HS-27A (cell line): ENCODE results near the gene KCTD20.
"Not testable (repeated sequence)": the region's sequence is repeated elsewhere in the genome, so short reads cannot be mapped to it uniquely, and the experiment has no call there.

ENCODE experiments used
- DNase-seq: peaks from one replicate; pipeline ENCODE4 v3.0.0-alpha.2; 2012; ENCODE audit warnings: low read depth, missing footprints

Gene KCTD20

DNA sequence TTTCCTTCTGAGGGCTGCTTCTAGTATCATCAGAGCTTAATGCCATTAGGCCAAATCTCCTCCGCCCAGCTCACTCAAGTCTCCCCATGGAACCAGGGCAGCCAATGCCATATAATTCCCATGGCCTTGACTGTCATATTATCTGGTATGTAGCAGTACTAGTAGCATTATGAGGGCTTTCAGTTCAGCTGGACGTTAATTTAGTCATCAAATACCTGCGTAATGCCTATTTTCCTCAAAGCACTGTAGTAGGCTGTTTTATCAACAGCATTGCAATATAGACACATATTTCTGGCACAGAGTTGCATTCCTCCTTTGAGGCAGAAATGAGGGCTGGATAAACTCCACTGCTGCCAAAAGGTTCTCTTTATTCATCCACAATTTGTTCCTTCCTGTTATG is 1.7 kb downstream of the KCTD20 start:
- peak; percentile 64 for DNase-seq

DNA sequence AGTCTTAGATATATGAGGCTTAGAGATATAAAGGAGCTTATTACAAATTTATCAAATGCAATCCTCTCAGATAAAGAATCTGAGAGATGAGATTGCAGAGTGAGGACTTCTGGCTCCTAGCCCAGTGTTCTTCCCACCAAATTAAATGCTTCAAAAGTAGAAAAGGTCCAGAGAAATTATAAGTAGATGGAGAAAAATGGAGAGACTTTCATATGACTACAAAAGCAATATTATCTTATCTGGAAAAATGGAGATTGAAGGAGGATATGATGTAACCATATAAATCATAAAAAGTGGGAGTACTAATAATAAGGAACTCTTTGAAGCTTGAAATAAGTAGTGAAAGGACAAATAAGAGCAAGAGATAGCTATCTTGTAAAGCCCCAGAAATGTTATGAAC is 2.8 kb downstream of the KCTD20 start:
- no peak for DNase-seq

DNA sequence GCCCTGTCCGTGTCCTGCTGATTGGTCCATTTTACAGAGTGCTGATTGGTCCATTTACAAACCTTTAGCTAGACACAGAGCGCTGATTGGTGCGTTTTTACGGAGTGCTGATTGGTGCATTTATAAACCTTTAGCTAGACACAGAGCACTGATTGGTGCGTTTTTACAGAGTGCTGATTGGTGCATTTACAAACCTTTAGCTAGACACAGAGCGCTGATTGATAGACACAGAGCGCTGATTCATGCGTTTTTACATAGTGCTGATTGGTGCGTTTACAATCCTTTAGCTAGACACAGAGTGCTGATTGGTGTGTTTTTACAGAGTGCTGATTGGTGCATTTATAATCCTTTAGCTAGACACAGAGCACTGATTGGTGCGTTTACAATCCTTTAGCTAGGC is 6.4 kb downstream of the KCTD20 start:
- not testable (repeated sequence) for DNase-seq

DNA sequence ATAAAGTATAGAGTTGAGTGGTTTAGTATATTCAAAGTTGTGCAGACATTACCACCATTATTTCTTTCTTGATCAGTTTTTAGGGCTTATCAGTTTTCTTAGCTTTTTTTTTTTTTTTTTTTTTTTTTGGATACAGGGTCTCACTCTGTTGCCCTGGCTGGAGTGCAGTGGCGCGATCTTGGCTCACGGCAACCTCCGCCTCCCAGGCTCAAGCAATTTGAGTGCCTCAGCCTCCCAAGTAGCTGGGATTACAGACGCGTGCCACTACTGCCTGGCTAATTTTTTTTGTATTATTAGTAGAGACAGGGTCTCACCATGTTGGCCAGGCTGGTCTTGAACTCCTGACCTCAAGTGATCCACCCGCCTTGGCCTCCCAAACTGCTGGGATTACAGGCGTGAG is 10.1 kb downstream of the KCTD20 start:
- DNase-seq: not testable (repeated sequence)

DNA sequence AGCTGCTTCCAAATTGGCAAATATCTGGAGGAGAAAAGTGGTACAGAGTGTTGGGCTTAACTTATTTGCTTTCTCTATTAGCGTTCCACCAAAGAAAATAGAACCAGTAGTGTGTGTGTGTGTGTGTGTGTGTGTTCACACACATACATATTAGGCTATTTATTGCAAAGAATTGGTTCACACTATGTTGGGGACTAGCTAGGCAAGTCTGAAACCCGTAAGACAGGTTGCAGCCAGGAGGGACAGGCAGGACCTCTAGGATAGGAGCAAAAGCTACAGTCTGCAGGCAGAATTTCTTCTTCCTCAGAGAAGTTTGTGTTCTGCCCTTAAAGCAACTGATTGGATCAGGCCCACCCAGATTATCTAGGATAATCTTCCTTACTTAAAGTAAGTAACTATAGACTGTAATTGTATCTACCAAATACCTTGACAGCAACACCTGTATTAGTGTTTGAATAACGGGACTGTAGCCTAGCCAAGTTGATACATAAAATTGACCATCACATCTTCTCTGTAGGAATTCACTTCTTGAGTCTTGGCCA is 12.8 kb downstream of the KCTD20 start:
- DNase-seq: no peak

DNA sequence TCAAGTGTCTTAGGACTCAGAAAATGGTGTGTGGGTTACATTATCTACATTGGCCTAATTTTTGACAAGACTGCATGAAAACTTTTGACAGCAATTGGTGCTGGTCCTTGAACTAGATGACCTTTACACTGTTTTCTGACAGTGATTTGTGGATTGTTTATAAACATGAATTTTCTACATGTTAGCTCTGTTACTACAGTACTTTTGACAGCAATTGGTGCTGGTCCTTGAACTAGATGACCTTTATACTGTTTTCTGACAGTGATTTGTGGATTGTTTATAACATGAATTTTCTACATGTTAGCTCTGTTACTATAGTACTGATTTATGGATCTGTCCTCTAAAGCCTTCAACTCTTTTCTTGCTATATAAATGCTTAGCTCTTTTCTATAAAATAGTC is 16.7 kb downstream of the KCTD20 start:
- no peak for DNase-seq

DNA sequence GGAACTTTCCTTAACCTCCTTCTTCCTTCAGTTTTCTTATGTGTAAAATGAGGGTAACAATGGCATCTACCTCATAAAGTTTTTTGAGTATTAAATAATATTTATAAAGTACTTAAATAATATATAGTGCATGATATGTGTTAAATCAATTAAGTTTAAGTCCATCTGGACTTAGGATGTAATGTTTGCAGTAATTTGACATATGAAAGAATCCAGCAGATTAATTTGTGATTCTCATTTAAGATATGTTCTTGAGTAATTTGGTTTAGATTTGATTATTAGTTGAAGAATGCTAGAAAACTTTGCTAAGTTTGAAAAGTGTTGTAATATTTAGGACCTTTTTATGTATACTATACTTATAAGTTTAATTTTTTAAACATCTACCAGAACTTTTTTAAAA is 18.1 kb downstream of the KCTD20 start:
- no peak for DNase-seq

DNA sequence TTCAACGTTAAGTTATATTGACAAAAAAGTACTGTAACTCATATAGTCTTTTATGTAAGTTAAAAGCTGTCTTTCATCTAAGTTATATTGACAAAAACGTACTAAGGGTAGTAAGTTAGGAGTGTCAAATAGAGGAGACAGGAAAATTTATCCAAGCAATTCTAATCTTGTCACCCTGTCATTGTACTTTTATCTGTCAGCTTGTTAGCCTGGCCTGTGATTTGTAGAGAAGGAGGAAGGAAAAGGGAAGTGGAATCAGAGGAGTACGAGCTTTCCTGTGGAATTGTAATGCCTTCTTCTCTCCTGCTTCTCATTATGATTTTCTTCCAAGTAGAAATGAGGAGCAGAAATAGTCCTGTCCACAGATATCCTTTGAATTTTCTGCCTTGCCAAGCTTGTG is 18.8 kb downstream of the KCTD20 start:
- no peak for DNase-seq

DNA sequence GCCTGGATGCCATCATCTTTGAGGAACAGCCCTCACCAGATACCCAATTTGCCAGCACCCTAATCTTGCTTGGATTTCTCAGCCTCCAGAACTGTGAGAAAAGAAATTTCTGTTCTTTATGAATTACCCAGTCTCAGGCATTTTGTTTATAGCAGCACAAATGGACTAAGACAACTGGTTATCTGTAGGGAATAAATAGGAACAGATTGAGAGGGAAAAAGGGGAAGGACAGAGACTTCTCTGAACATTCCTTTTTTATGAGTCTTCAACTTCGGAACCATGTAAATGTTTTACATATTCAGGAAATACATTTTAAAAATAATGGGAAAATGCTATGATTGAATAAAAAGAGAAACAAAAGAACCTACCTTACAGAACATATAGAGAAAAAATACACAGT is 20.9 kb downstream of the KCTD20 start:
- DNase-seq: no peak

DNA sequence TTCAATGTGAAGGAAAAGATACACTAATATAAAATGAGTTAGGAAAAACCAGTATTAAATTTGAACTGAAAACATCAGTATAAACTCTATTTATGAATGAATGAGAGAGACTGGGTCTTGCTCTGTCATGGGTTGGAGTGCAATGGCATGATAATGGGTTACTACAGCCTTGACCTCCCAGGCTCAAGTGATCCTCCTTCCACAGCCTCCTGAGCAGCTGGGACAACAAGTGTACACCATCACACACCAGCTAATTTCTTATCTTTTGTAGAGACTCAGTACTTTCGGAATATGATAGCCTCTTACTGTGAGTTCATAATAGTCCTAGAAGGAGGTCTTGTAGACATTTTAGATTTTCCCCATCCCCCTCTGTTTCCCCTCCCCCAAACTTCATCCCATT is 21.4 kb downstream of the KCTD20 start:
- no peak for DNase-seq

DNA sequence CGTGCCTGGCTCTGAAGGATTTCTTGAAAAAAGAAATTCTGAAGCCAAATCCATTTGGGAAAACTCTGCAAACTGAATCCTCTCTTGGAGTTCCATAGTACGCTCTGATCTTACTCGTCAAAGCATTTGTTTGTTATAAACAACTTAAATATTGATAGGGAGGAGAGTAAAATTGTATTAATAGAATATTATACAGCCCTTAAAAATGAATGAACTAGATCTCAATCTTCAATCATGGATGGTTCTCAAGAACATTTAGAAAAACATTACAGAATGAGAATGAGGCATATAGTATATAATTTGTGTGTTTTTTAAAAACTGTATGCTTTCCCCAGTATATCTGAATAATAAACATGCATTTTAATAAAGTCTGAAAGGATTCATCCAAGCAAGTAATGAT is 24.8 kb downstream of the KCTD20 start:
- DNase-seq: no peak

DNA sequence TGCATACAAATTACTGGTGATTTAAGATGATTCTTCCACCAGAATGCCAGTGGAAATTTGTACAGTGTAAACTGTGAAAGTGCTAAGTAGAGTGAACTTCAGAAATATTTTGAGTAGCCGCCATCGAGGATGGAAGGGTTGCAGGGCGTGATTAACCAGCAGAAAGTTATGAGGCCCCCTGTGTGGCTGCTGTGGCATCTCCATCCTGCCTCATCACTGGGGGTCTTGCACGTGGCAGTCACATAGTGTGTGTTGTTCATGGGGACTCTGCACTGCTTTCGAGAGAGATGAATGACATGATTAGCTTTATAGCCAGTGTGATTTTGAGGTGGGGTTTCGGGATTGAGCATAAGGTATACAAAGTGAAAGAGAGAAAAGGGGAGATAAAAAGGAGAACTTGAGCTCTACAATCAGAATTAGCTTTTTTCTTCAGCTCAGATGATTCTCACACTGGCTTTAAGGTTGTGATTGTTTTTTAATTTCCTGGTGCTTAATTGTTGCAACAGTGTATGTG is 26.4 kb downstream of the KCTD20 start:
- DNase-seq: no peak

DNA sequence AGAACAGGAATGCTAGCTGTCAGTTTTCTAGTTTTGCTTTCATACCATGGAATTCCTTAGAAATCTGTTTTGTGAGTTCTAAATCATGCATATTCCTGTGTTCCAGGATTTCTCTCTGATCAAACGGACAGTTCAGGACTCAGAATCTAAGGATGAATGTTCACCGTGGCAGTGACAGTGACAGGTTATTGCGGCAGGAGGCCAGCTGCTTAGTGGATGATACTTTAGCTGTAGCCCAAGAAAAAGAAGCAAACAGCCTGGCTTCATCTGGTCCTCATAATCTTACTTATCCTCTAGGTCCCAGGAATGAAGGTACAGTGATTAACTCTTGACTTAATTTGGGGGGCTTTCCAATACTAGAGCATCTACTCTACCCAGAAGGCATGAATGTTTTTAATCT is 27.1 kb downstream of the KCTD20 start:
- no peak for DNase-seq

DNA sequence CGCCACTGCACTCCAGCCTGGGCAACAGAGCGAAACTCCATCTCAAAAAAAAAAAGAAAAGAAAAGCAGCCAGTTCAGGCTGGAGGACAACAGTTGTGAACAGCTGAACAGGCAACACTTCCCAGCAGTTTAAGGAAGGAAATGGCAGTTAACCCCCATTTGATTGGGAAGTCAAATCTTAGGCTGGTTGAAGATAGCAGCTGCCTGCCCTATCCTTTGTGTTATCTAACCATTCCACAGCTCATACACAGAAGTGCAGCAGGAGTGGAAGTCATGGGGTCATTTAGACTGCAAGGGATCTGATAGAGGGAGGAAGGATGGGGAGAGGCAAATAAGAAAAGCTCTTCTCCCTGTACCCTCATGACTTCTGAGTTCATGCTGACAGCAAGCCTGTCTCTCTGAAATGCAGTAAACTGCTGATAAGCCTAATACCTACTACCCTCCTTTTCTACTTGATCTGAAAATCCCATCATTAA is 35.3 kb downstream of the KCTD20 start:
- DNase-seq: no peak

DNA sequence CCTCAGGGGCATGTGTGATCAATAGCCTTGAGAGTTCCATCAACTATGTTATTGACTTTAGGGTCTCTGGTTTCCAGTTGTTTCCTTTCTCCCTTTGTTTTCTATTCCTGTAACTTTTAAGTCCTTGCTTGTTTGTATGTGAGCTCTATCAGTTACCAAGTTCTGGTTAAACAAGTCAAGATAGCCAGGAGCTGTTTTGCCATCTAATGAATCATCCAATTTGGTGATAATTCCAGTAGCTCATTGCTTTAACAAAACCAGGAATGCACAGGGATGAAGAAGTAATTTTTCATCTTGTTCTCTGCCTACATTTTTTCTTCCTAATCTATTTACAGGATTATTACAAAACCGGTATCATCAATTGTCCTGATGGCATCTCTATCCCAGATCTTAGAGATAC is 36.5 kb downstream of the KCTD20 start:
- DNase-seq: no peak

DNA sequence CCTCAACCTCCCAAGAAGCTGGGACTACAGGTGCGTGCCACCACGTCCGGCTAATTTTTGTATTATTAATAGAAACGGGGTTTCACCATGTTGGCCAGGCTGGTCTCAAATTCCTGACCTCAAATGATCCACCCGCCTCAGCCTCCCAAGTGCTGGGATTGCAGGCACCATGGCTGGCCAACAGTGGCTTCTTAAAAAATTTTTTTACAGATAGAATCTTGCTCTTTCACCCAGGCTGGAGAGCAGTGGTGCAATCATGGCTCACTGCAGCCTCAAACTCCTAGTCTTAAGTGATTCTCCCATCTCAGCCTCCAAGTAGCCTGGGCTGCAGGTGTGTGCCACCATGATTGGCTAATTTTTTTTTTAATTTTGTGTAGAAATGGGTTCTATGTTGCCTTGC is 40.5 kb downstream of the KCTD20 start:
- DNase-seq: not testable (repeated sequence)

DNA sequence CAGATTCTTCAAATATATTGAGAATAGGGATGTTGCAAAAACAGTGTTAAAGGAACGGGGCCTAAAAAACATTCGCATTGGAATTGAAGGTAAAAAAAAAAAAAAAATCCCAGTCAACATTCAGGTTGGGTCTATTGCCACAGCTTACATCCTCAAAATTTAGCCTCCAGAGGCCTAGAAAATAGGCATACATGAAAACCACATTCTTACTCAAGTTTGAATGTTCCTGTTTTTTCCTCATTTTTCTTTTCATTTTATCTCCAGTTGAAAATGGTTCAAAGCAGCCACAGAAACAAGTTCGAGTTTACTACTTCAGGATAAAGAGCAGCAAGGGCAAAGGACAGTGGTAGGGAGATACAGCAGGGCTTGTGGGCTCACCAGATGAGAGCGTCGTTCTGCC is 41.9 kb downstream of the KCTD20 start:
- DNase-seq: no peak

DNA sequence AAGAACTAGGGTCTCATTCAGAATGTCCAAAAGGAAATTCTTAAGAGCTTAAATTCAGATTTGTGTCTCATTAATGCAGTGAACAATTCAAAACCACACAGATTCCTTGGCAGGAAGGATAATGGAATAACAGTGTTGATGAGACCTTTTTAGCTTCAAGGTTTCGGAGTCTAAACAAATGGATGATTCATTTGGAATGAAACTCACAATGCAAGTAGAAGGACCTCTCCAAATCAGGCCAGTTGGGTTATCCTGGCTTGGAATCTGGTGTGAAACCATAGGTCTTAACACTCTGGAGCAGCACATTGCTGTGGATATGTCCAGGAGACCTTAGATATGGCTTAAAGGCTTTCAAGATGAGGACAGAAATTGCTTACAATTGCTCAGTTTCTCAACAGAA is 44.9 kb downstream of the KCTD20 start:
- DNase-seq: no peak

DNA sequence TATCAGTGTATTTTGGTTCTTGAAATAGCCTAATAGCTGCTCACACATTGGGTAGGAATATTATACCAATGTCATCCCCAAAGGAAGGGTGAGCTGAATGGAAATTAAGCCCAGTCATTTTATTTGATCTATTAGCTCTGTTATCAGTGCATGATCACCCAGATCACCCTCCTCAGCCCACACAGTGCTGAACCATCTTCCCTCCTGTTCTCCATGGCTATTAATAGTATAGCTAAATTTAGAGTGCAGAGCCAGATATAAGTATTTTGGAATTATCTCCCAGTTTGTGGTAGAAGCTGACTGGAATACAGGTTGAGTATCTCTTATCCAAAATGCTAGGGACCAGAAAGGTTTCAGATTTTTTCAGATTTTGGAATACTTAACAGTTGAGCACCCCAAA is 45.4 kb downstream of the KCTD20 start:
- no peak for DNase-seq

DNA sequence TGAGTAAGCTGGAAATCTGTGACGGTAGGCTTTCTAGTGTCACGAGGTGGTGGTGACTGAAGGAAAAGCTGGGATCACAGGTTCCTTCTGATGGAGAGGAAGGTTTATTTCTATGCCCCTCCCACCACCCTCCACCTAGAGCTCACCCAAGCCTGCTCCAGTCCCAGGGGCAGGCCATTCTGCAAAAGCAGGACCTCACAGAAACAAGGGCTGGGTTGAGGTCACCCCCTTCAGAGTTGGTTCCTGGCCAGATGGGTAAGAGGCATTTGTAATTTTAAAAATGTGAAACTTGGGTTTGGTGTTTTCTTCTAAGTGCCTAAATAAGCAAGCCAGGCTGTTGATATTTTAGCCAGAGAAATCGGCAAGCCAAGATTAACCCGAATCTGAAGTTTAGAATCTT is 46.6 kb downstream of the KCTD20 start:
- no peak for DNase-seq

DNA sequence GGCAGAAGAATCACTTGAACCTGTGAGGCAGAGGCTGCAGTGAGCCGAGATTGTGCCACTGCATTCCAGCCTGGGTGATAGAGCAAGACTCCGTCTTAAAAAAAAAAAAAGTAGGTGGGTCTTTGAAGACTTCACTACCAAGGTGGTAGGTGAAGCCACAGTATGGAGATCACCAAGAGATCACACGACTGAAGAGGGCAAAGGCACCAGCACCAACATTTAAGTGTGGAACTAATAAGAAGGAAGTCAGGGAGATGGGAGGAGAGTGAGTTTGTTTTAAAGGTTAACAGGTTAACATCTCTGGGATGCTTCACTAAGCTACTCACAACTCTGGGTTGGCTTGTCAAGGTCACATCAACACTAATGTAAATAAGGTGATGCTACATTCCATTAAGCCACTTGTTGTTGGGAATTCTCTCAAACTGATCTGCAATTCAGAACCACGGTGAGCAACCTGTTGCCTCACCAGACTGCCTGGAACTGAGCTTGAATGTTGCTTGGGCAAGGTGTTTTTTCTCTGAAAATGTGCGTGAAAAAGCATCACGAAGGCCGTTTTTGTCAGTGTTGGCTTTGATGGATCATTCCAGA is 48.7 kb downstream of the KCTD20 start:
- DNase-seq: no peak

DNA sequence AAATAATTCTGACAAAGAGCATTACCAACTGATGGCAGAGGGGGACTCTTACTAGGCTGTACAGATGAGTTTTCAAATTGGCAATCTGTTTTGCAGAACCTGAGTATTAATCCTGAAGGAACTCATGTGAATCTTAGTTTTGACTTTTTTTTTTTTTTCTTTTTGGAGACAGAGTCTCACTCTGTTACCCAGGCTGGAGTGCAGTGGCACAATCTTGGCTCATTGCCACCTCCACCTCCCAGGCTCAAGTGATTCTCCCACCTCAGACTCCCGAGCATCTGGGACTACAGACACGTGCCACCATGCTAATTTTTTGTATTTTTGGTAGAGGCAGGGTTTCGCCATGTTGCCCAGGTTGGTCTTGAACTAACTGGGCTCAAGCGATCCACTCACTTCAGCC is 49.3 kb downstream of the KCTD20 start:
- no peak for DNase-seq

DNA sequence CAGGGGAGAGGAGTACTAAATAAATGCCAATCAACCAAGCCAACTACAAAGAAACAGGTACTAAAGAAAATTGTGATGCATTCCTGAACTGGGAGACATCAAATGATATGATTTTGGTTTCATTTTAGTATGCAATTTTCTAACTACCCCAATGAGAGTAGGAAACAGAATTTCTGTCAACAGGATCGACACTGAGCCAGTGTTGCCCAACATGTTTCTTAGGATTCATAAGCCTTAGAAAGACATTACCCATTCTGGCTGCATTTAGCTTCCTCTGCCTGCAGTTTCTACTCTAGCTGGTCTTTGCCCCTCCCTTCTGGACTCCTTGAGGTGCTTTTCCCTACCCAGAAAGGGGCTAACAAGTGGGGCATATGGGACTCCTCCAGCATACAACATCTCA is 49.8 kb downstream of the KCTD20 start:
- DNase-seq: no peak

DNA sequence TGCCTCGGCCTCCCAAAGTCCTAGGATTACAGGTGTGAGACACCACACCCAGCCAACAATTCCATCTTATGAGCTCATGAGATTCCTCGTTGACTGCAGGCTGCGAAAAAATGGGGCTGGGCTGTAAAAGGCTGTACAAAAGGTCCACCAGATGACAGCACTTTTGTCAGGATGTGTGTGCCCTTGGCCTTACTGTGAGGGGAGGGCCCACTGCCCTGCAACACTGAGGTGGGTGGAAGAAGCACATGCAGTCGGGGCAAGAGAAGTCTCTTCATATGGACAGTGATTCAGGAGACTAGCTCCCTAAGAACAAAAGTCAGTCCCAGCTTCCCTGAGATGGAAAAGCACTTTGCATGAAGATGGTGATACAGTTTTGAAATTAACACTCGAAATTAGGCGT is 50.5 kb downstream of the KCTD20 start:
- no peak for DNase-seq
